ENCODE data around the gene DIAPH1.
A peak's percentile ranks its signal among the peaks of the same experiment; 100 is the strongest.
"Not testable (repeated sequence)": the region's sequence is repeated elsewhere in the genome, so short reads cannot be mapped to it uniquely, and the experiment has no call there.

Gene DIAPH1

DNA sequence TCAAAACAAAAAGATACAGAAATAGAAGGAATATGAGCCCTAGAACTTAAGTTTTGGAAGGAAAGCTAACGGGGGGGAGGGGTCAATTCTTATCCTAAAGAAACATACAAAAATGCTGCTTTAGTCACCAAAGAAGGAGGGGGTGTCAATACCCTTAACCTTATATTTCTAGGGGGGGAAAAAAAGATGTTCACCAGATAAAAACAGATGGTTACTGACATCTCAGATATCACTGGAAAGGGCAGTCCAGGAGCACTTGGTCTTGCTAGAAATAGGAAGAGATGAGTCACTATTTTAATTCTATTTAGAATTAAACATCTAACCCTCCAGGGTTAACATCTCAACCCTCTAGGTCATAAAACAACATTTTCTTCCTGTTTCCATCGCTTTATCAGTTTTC lies 1.7 kb downstream of the DIAPH1 start:
- DNase-seq (ENCODE audit: extremely low read depth, low read depth) = no peak
- TF ChIP-seq, protein P1, sequence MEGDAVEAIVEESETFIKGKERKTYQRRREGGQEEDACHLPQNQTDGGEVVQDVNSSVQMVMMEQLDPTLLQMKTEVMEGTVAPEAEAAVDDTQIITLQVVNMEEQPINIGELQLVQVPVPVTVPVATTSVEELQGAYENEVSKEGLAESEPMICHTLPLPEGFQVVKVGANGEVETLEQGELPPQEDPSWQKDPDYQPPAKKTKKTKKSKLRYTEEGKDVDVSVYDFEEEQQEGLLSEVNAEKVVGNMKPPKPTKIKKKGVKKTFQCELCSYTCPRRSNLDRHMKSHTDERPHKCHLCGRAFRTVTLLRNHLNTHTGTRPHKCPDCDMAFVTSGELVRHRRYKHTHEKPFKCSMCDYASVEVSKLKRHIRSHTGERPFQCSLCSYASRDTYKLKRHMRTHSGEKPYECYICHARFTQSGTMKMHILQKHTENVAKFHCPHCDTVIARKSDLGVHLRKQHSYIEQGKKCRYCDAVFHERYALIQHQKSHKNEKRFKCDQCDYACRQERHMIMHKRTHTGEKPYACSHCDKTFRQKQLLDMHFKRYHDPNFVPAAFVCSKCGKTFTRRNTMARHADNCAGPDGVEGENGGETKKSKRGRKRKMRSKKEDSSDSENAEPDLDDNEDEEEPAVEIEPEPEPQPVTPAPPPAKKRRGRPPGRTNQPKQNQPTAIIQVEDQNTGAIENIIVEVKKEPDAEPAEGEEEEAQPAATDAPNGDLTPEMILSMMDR (IDR thresholded peaks at IDR 0.05; ENCODE audit: low read depth, low read length, missing control alignments) = no peak
- peak overlapping the region; percentile 74 for H3K4me3 ChIP-seq (replicated peaks; ENCODE audit: low read depth, low read length)

DNA sequence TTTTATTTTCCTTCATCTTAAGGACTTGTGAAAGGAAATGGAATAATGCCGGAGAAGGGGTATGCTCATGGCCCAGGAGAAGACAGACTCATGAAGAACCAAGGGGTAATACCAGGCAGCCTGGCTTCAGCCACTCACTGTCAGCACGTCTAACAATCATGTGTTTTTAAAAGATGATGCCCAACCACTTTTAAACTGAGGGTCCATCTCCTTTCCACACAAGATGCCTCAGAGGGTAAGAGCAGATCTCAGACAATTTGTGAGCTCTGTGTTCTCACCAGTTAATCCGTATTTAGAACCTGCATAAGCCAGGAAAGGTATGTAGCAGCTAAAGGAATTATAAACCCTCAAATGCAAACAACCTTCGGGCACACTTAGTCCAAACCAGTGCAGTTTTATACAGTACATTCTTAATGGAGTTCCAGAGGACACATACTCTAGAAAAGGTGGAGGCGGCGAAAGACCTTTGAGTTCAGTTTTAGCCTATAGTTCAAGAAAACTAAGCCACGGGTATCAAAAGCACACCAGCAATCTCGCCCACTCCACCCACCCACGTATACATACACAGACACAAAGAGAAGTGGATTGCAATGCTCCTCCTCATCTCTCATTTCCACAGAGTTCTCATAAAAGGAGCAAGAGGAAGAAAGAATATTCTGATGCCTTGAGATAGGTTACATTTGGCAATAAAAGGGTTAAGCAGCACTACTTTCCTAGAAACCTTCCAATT lies 2.6 kb downstream of the DIAPH1 start:
- DNase-seq (ENCODE audit: extremely low read depth, low read depth) = no peak
- H3K4me3 ChIP-seq (replicated peaks; ENCODE audit: low read depth, low read length) = no peak overlapping the region
- TF ChIP-seq, protein P1 (IDR thresholded peaks at IDR 0.05; ENCODE audit: low read depth, low read length, missing control alignments) = no peak

DNA sequence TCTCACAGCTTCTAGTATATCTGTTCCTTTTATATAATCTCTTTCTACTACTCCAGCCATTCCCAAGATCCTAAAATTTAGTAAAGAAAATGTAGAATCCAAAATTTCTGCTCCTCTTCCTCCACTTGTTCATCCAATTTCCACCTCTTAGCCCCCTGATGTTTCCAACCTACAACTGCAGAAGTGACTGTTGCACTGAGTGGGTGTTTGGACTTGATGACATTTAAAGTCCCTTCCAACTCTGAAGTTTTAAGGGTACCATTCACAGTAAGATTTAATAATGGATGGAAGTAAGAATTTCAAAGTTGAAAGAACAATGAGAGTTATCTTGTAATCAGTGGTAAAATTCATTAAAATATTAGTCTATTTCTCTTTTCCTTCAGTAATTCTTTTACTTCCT lies 5.5 kb downstream of the DIAPH1 start:
- no peak overlapping the region for H3K4me3 ChIP-seq (replicated peaks; ENCODE audit: low read depth, low read length)
- no peak for DNase-seq (ENCODE audit: extremely low read depth, low read depth)
- TF ChIP-seq, protein P1 (IDR thresholded peaks at IDR 0.05; ENCODE audit: low read depth, low read length, missing control alignments) = no peak

GRCh38 chr5:141611289-141611688 lies 7.5 kb downstream of the DIAPH1 start:
- TF ChIP-seq, protein P1 (IDR thresholded peaks at IDR 0.05; ENCODE audit: low read depth, low read length, missing control alignments) = no peak
- no peak for DNase-seq (ENCODE audit: extremely low read depth, low read depth)
- no peak overlapping the region for H3K4me3 ChIP-seq (replicated peaks; ENCODE audit: low read depth, low read length)

DNA sequence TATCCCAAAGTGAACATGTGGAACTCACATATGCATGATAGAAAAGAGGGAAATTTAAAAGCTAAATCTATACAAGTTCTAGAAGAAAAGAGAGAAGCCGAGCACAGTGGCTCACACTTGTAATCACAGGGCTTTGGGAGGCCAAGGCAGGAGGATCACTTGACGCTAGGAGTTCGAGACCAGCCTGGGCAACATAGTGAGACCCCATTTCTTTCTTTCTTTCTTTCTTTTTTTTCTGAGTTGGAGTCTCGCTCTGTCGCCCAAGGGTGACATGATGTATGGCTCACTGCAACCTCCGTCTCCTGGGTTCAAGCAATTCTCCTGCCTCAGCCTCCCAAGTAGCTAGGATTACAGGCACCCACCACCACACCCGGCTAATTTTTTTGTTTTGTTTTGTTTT lies 8.9 kb downstream of the DIAPH1 start:
- not testable (repeated sequence) for DNase-seq (ENCODE audit: extremely low read depth, low read depth); H3K4me3 ChIP-seq (replicated peaks; ENCODE audit: low read depth, low read length)

- no peak overlapping the region for H3K4me3 ChIP-seq (replicated peaks; ENCODE audit: low read depth, low read length)
- TF ChIP-seq, protein P1 (IDR thresholded peaks at IDR 0.05; ENCODE audit: low read depth, low read length, missing control alignments) = no peak
- DNase-seq (ENCODE audit: extremely low read depth, low read depth) = no peak
Measured at GRCh38 chr5:141609044-141609443, 9.8 kb downstream of the DIAPH1 start.

DNA sequence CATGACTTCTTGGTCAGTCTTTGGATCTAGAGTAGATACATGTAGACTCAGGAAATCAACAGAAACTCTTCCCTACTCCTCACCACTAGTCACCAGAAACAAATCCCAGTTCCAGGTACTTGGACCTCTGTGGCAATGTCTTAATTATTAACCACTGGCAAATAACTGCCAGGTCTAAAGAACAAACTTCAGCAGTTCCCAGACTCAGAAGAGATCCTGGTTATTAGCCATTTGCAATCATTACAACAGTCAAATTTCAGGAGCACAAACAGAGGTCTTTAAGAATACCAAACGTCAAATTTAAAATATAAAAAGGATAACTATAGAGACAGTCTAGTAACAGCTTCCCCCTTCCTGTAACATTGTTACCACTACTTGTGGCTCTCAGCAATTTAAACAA lies 10.2 kb downstream of the DIAPH1 start:
- no peak overlapping the region for H3K4me3 ChIP-seq (replicated peaks; ENCODE audit: low read depth, low read length)
- no peak for DNase-seq (ENCODE audit: extremely low read depth, low read depth)
- TF ChIP-seq, protein P1 (IDR thresholded peaks at IDR 0.05; ENCODE audit: low read depth, low read length, missing control alignments) = no peak

Data from HFF-Myc (cell line).